Adrenal gland (tissue), 12 donors: Measurements from ENCODE around the gene SCN1A. TPM values are rescaled to one million over a fixed set of nuclear protein-coding genes. Genes with fewer than 3 reads are reported as not detected.

ENCODE experiments used
- DNase-seq, 7 donors: peaks; one replicate each; pipeline ENCODE4 v3.0.0-alpha.2; 2019 to 2020
- H3K27ac ChIP-seq, 5 donors: fragments of 200-600 bp; sonication (generic) in 4 of 5; 1 replicate in 3 of 5; 2 replicates in 2 of 5; pipeline versions ENCODE4 v1.5.1 to v1.8.0; 2016 to 2020; ENCODE audit warnings: mild to moderate bottlenecking in 1 of 5
- H3K27me3 ChIP-seq: fragments of 200-600 bp; 2 replicates; pipeline ENCODE4 v1.8.0; 2021
- H3K36me3 ChIP-seq, 2 donors: fragments of 200-600 bp; replicated peaks in 1 of 2; 1 replicate in 1 of 2; 2 replicates in 1 of 2; pipeline versions ENCODE4 v1.5.1 to v1.8.0; 2018 to 2022
- H3K4me1 ChIP-seq, 2 donors: fragments of 200-600 bp; replicated peaks in 1 of 2; 1 replicate in 1 of 2; 2 replicates in 1 of 2; pipeline versions ENCODE4 v1.5.1 to v1.8.0; 2018 to 2021
- H3K4me3 ChIP-seq, 4 donors: fragments of 200-600 bp; sonication (generic) in 3 of 4; one replicate each; pipeline ENCODE4 v1.5.1; 2016 to 2018
- H3K9me3 ChIP-seq, 3 donors: fragments of 200-600 bp; sonication (generic) in 1 of 3; replicated peaks in 1 of 3; 1 replicate in 2 of 3; 2 replicates in 1 of 3; pipeline versions ENCODE4 v1.5.1 to v1.8.0; 2016 to 2021
- CTCF ChIP-seq, 6 experiments: fragments of 450-650 bp in 4 of 6; fragments of 200-600 bp in 2 of 6; sonication (generic) in 1 of 6; IDR thresholded peaks; 1 replicate in 5 of 6; 2 replicates in 1 of 6; pipeline versions ENCODE4 v1.5.1 to v1.8.0; 2016 to 2021; ENCODE audit warnings: antibody characterized with exemption in 6 of 6, mild to moderate bottlenecking in 2 of 6, moderate library complexity in 1 of 6
- POLR2A ChIP-seq, 2 donors: fragments of 450-650 bp; IDR thresholded peaks; one replicate each; pipeline ENCODE4 v1.6.1; 2017; ENCODE audit warnings: antibody characterized with exemption in 2 of 2, mild to moderate bottlenecking in 2 of 2, moderate library complexity in 1 of 2
- WGBS, 4 donors: extraction: QIAGEN DNeasy Blood & Tissue Kit in 2 of 4; methylation state at CpG; one replicate each; pipeline versions ENCODE4 v1.1.5 to v1.1.7; 2013 to 2017; 5-methylcytosine and 5-hydroxymethylcytosine counted together
- intact Hi-C, 2 donors: fragments of 100-400 bp; cut with DNase I; formaldehyde crosslinking; loops; one replicate each; pipeline versions ENCODE4 v1.14.1 to v1.15.0; 2022 to 2023
- polyA plus RNA-seq, 3 donors: library from polyadenylated mRNA; stranded (reverse); fragments of 200-250 nt in 2 of 3; fragments of 350-450 nt in 1 of 3; fragmentation: Illumina TruSeq in 1 of 3; extraction: RNeasy Lipid Tissue Mini Kit (QIAGEN cat#74804) in 1 of 3; gene quantifications; one replicate each; pipeline ENCODE4 v1.2.3, GENCODE V29; 2013 to 2014
- total RNA-seq, 9 donors: library from RNA; depleted of rRNA in 4 of 9; stranded (reverse); fragments of >200 nt in 4 of 9; fragments of 120-200 nt in 1 of 9; fragmentation: NEBNext Ultra II Directional in 1 of 9; extraction: Animal tissue kit (Norgen Biotek cat#: 25700) in 1 of 9; gene quantifications; one replicate each; pipeline versions ENCODE4 v1.1.0 to v1.2.4, GENCODE V29; 2013 to 2023
- donor health status: healthy with polysubstance abuse.
- donor health status: Bipolar disorder and iron deficiency.
- donor health status: DM: yes; HTN: yes; CAD: no.
- donor health status: DM: no; HTN: no; CAD: no.
- donor health status: DM: no; HTN: no; CAD: no.
- donor health status: DM: yes; HTN: yes; CAD: no.

The SCN1A gene
- total and polyA plus RNA-seq, 12 donors, result 0.07 to 8.9 (median 0.22) TPM; not detected in 4

GRCh38 chr2:166091439-166091838 is 36.4 kb downstream of the SCN1A start:
- intact Hi-C loops, result no loop called here
- 52 to 56% (median 55%) methylated on average over 3 of the region's 3 CpGs for whole genome bisulfite sequencing, 4 donors

GRCh38 chr2:166090908-166091307 is 36.9 kb downstream of the SCN1A start:
- H3K27ac ChIP-seq, result no peak overlapping the region
- H3K36me3 ChIP-seq, result no peaks in the 10 kb centered on the region
- no peaks in the 10 kb centered on the region for H3K9me3 ChIP-seq
- intact Hi-C loops, result no loop called here
- H3K4me1 ChIP-seq, result no peaks in the 10 kb centered on the region
- 44 to 56% (median 51%) methylated on average over 5 of the region's 5 CpGs for WGBS, 4 donors
- no peak for DNase-seq
- no peak overlapping the region for H3K4me3 ChIP-seq
- H3K27me3 ChIP-seq, result no peaks in the 10 kb centered on the region
- no peak for TF ChIP-seq CTCF (IDR thresholded peaks at IDR 0.05)
- TF ChIP-seq POLR2A (IDR thresholded peaks at IDR 0.05), result no peak

More at GRCh38 chr2:166091439-166091838, 36.4 kb downstream of the SCN1A start:
- Histone ChIP-seq H3K27ac (no peak overlapping the region), H3K4me1 (no peaks in the 10 kb centered on the region), H3K9me3 (no peaks in the 10 kb centered on the region), H3K4me3 (no peak overlapping the region), H3K27me3 (no peaks in the 10 kb centered on the region), H3K36me3 (no peaks in the 10 kb centered on the region)
- no peak for DNase-seq
- TF ChIP-seq CTCF (IDR thresholded peaks at IDR 0.05) (no peak), POLR2A (IDR thresholded peaks at IDR 0.05) (no peak)

- 84 to 98% (median 91%) methylated on average over 2 of the region's 2 CpGs for WGBS, 4 donors
- Histone ChIP-seq H3K4me3 (no peak overlapping the region), H3K4me1 (no peaks in the 10 kb centered on the region), H3K36me3 (no peaks in the 10 kb centered on the region), H3K27me3 (no peaks in the 10 kb centered on the region), H3K9me3 (no peaks in the 10 kb centered on the region), H3K27ac (no peak overlapping the region)
- TF ChIP-seq CTCF (IDR thresholded peaks at IDR 0.05) (no peak), POLR2A (IDR thresholded peaks at IDR 0.05) (no peak)
- intact Hi-C loops, result no loop called here
- no peak for DNase-seq
Observed at GRCh38 chr2:166090346-166090745, 37.5 kb downstream of the SCN1A start.

GRCh38 chr2:166088634-166089033 is 39.2 kb downstream of the SCN1A start:
- Histone ChIP-seq H3K36me3 (no peaks in the 10 kb centered on the region), H3K4me1 (no peaks in the 10 kb centered on the region), H3K27ac (no peak overlapping the region), H3K4me3 (no peak overlapping the region), H3K27me3 (no peaks in the 10 kb centered on the region), H3K9me3 (no peaks in the 10 kb centered on the region)
- 39 to 55% (median 42%) methylated on average over 3 of the region's 3 CpGs for WGBS, 4 donors
- no peak for TF ChIP-seq POLR2A (IDR thresholded peaks at IDR 0.05)
- DNase-seq, result peak in 6 of 7 donors; percentile 20 to 70 (median 48)
- intact Hi-C loops, result no loop called here

GRCh38 chr2:166084301-166084700 is 43.5 kb downstream of the SCN1A start:
- TF ChIP-seq POLR2A (IDR thresholded peaks at IDR 0.05), result no peak
- TF ChIP-seq CTCF (IDR thresholded peaks at IDR 0.05), result no peak
- H3K4me3 ChIP-seq, result no peak overlapping the region
- H3K27ac ChIP-seq, result no peak overlapping the region
- intact Hi-C loops, result no loop called here
- no peaks in the 10 kb centered on the region for H3K36me3 ChIP-seq
- no peaks in the 10 kb centered on the region for H3K27me3 ChIP-seq
- DNase-seq, result no peak
- no peaks in the 10 kb centered on the region for H3K9me3 ChIP-seq
- H3K4me1 ChIP-seq, result no peaks in the 10 kb centered on the region
